ENCODE measurements around the gene SOSTDC1.
A peak's percentile ranks its signal among the peaks of the same experiment; 100 is the strongest.
"Not testable (repeated sequence)": the region's sequence is repeated elsewhere in the genome, so short reads cannot be mapped to it uniquely, and the experiment has no call there.

SOSTDC1 gene

DNA sequence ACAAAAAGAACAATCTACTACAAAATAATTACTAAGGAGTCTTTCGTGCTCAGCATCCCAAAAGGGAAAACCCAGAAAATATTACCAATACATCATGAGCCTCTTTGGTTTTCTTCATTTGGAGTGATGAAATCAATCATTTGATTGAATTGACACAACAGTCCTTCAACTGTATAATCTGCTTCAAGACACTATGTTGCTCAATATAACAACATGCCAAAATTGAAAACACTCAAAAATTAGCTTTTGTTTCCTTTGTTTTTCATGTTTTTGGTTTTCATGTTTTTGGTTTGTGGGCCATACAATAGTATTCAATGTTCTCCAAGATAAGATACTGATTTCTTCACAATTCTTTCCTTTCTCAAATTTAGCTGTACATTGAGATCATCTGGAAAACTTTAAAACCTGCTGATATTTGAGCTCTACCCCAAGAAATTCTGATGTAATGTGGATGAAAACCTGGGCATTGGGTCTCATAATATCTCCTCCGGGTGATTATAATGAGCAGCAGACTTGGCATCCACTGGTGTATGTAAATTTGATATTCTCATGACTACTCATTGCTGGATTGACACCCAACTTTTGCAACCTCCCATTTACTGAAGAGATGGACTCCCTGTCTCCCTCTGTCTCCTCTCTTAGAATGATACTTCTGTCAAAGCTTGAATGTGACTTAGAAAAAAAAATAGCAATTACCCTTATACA is 4.6 kb downstream of the SOSTDC1 start:
- no peak for DNase-seq

DNA sequence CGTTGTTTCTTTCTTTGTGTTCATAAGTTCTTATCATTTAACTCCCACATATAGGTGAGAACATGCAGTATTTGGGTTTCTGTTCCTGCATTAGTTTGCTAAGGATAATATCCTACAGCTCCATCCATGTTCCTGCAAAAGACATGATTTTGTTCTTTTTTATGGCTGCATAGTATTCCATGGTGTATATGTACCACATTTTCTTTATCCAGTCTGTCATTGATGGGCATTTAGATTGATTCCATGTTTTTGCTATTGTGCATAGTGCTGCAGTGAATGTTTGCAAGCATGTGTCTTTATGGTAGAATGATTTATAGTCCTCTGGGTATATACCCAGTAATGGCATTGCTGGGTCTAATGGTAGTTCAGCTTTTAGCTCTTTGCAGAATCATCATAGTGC is 9.2 kb downstream of the SOSTDC1 start:
- not testable (repeated sequence) for DNase-seq

DNA sequence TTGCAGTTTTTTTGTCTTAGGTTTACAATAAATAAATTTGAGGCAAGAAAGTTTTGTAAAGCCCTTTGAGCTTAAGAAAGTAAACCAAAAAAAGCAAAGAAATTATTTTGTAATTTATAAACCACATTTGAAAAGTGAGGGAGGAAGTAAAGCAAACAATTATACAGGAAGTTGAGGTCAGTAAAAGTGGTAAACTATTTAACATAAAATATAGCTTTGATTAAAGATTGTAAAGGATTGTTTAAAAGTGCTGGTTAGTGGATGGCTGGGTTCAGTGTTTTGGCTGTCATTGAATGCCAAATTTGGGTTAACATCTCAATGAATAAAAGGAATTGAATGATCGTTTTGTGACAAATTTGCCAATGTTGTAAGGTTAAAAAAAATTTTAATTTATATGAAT is 9.9 kb downstream of the SOSTDC1 start:
- DNase-seq = no peak

DNA sequence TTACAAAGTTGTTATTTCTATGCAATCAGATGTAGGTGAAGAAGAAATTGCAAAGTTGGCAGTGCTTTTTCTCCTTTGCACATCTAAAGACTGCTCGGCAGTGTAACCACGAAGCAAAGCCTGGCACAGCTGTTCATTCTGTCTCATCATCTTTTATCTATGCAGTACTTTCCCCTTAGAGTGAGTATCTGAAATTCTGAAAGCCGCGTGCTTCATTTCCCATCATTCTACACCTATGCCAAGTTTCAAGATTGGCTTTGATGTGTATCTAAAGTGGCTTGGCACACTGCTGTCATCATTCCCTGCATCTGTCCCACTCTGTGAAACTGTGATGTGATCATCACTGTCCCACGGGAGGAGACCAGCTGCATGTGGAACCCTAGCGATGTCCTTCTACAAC is 15.2 kb downstream of the SOSTDC1 start:
- DNase-seq = no peak

DNA sequence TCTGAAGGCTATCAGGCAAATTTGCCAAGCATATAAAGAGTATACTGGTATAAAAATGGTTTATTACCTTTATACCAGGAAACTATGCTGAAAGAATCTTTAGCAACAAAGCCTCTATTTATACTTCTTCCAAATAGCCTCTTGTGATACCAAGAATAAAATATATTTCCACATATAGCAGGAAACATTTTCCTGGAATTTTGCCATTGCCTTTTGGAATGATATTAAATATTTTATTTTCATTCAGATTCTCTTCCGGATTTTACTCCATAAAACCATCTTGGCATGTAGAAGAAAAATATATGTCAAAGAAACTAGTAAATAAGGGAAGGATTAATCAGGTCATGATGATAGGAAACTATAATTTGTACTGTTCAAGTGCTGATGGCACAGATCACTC is 17.7 kb downstream of the SOSTDC1 start:
- no peak for DNase-seq

DNA sequence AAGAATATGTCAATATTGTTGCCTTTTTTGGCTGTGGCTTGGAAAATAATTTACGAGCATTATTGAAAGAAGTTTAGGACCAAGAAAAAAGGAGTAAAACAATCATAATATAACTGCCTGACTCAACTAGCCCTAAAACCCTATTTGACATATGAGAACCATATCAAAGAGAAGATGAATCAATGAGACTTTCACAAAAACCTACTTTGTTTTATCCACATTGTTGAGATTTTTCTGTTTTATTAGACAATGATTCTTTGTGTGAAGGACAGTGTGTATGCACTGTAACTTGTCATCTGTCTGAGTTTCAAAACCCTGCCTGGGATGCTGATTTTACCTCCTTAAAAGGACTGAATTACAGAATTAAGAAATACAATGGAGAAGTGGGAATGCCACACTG is 19.0 kb downstream of the SOSTDC1 start:
- DNase-seq = no peak

DNA sequence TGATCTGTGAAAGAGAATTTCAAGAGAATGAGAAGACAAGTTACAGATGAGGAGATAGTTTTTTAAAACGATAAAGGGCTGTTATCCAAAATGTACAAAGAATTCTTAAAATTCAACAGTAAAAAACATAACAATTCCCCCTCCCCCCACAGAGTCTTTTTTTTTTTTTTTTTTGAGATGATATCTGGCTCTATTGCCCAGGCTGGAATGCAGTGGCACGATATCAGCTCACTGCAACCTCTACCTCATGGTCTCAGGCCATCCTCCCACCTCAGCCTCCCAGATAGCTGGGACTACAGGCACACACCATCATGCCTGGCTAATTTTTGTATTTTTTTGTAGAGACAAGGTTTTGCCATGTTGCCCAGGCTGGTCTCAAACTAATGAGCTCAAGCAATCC is 21.7 kb downstream of the SOSTDC1 start:
- not testable (repeated sequence) for DNase-seq

DNA sequence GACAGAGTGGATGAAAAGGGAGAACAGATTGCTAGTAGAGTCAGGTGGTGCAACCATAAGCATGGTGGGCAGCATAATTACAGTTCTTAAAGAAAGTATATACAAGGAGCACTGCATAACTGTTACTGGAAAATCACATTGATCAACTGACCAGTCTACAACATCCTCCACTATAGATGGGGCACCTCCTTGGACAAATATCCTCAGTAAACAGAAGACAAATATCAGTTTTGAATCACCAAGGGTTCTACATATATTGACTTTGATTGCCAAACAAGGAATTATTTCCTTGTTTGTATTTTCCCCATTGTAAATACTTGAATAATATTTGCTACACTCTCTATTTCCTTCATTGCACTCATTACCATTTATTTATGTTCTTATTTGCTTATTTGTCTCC is 26.6 kb downstream of the SOSTDC1 start:
- no peak for DNase-seq

DNA sequence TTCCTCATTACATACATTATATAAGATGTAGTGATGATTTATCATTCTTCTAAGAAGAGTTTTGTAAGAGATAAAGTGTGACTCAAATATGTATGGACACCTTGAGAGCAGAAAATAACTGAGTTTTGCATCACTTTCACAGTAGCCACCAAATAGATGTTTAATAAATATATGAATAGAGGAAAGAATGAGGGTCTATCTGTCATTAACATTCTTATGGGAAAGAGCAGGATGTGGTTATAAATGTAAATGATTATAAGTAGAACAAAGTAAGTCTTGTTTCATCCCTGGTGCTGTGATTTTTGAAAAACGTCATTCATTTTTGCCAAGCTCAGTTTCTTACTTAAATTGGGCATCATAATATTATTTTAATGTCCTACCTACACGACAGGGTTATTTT is 29.2 kb downstream of the SOSTDC1 start:
- DNase-seq = no peak

DNA sequence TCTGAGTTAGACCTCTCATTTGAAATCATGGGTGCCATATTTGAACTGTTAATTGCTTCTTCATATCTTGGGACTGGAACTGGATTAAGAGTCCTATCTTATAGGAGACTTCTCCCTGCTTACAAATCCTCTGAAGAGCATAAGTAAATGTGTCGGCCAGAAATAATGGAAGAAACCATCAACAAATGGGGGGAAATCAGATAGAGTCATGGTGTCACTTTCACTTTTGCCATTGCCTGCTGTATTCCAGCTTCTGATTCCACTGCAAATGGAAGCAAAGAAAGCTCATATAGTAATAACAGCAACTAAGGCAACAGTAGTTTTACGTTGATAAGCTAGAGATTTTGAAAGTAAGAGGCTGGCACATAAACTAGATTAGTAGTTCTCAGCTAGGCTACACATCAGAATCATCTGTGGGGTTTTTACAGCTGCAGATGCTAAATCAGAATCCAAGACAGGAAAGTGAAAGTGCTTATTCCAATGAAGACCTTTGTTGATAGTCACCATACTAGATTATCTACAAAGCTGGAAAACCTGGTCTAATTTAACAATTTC is 31.9 kb downstream of the SOSTDC1 start:
- no peak for DNase-seq

DNA sequence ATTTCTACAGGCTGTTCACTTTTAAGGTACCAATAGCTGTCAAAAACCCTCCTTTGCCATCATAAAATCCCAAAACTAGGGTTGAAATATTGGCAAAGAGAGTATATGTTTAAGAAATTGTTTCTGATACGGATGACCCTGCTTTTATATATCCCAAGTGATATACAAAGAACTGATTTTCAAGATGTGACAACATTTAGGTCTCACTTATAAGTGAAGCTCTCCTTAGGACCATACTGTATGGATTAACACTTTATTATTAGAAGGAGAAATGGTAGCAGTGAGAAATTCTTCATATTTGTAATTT is 33.2 kb downstream of the SOSTDC1 start:
- no peak for DNase-seq

DNA sequence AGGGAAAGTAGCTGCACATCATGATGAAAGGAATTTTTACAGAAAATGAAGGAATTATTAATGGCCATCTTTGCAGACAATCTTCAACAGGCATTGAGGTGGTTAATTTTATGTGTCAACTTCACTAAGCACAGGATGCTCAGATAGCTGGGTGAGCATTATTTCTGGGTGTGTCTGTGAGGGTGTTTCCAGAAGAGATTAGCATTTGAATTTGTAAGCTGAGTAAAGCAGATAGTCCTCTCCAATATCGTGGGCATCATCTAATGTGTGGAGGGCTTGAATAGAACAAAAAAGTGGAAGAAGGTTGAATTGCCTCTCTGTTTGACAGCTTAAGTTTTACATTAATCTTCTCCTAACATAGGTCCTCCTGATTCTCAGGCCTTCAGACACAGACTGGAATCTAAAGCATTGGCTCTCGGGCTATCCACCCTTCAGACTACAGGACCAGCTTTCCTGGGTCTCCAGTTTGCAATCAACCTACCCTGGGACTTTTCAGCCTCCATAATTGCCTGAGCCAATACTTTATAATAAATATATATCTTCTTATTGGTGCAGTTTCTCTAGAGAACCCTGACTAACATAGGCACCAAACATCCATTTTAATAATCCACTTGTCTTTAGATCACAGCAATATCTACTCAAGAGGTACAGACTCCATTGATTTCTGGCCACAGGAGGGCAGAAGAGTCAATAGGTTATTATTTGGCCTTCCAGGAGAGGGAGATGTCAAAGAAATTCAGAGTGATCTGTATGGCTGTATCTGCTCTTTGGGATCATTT is 33.7 kb downstream of the SOSTDC1 start:
- DNase-seq = no peak

DNA sequence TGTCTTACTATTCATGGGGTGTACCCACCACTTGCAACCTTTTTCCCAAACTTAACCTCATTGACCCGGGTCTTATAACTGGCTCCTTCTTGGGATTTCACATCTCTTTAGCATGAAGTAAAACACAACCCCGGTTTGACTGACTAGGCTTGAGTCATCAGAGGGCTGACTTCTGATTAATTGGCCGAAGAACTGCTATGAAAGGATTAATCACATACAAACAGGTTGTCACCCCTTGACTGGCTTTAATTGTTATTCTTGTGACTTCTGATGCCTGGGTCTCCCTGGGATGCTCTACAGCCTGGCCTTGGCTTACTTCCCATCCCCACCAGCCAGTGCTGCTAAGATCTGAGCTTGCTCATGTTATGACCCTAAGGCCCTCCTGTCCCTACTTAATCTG is 35.4 kb downstream of the SOSTDC1 start:
- DNase-seq = no peak

DNA sequence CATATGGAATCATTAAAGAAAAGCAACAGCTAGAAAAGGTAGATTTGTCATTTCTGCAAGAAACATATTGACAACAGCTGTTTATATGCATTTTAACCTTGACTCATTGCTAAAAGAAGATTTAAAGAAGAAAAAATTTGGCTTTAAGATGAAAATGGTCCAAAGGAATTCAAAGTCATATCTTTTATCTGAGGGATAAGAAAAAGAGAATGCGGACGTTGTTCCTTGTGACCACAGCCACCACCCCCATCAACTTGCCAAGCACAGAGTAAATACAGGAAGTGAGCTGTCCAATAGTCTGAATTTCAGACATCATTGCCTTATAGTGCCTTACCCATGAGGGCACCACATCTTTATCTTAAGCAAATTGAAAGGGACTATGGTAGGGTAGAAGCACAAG is 36.9 kb downstream of the SOSTDC1 start:
- DNase-seq = no peak

DNA sequence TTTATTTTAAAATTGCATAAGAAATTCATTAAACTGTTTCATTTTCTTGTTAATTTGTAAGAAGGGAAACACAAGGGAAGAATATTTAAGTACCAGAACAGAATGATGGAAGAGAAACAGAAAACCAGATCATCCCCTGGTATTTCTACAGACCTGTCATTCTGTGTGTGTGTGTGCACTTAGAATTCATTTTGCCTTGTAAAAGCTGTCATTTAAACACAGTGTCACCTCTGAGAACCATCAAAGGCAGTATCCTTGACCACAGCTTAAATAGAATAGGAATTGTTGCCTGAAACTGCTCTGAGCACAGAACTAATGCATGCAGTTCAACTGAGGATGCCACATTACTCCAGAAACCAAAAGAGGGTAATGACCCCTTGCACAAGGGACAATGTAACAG is 37.4 kb downstream of the SOSTDC1 start:
- no peak for DNase-seq

DNA sequence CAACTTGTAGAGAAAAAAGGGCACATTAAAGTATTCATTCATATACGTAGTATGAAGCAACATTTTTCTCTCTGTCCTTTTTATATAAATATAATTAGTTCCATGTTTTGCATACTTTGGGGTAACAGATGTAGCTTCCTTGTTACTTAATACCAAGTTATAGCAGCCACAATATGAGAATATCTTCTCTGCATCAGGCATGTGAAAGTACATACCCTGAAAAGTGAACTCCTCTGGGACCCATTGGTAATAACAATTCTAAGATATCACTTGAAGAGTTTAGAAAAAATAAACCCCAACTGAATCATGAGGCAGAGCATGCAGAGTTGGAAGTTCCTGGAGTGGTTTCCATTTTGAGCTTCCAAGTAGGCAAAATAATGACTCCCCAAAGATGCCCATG is 41.8 kb downstream of the SOSTDC1 start:
- DNase-seq = no peak

DNA sequence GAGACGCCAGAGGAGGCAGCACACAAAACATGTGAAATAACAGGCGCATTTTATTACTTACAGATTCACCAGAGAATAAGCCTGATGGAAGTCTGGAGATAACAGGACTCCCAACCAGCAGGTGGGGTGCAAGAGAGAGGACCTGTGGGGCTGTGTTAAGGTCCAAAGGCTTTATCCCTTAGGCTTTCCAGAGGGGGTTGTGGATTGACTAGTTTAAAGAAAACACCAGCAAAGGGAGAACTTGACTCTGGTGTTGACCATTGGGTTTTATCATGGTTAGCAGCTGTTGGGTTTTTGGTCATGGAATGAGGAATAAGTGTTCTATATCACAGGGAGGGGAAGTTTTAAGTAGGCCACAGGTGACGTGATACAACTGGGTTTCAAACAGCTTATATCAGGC is 42.6 kb downstream of the SOSTDC1 start:
- DNase-seq = no peak

DNA sequence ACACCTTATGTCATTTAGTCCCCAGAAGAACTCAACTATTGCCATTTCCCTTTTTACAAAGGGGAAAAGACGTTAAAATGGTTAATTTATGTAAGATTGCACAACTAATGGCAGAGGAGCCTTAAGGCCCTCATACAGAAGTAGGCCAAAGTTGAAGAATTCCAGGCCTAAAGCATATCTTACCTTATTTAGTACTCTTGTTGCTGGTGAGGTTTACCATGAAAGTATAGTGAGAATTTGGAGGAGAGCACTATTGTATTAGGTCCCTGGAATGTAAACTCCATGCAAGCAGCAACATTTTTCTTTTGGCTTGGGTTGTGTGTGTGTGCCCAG is 43.5 kb downstream of the SOSTDC1 start:
- DNase-seq = no peak

DNA sequence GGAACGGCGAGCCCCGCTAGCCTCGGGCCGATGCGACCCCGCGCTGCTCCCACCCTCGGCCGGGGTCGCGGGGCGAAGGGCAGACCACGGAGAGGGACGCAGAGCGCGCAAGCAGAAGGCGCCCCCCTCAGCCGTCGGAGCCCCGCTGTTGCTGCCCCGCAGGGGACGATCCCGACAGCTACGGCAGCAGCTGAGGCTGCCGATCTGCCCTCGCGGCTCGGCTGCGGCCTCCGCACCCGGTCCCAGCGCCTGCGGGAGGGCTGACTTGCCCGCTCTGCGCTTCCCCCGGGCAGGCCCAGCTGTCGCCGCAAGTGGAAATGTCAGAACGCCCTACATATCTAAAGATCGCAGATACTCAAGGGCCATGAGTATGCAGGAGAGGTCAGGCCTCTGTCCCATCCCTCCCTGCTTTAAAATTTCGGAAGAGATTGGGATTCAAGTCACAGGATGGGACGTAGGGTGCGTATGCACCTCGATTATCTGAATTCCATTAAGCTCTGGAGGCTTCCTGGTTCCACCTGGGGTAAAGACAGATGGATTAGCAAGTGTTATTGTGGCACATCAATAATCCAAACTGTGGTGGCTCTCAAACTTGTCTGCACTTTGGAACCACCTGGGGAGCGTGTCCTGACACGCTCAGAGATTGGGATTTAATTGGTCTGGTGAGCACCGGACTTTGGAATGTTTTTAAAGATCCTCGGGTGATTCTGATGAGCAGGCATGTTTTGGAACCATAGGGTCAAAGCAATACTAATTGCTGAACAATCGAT is 44.0 kb downstream of the SOSTDC1 start, which contains the start of gene CRPPA:
Gene CRPPA (minus strand): TSS at position 206 of the 770 bp plus-strand sequence. CDS start 216 bp downstream, outside the sequence.
- no peak for DNase-seq

DNA sequence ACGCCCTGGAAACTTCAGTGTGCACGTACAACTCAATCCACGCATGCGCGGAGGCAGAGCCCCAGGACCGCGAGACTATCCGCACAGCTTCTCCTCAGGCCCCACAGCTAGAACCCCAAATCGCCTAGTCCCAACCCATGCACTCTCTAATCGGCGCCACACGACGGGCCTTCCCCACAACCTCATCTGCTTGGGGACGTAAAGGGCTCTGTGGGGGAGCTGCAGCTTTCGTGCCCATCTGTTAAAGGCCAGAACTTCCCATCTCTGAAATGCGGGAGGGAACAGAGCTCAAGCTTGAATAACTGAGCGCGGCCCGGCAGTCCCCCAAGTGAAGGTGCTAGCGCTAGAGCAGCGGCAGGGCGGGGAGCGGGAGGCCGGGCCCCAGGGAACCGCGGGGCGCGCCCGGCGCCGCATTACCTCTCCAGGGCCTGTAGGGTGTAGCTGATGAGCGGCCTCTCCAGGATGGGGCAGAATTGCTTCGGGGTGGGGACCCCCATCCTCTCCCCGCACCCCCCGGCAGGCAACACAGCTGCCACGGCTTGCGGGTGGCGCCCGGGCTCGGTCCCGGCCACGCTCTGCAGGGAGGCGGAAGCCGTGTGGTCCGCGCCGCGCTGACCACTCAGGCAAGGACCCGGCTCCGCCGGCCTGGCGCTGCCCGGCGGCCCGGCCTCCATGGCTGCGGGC is 44.7 kb downstream of the SOSTDC1 start:
- peak; percentile 74 for DNase-seq

DNA sequence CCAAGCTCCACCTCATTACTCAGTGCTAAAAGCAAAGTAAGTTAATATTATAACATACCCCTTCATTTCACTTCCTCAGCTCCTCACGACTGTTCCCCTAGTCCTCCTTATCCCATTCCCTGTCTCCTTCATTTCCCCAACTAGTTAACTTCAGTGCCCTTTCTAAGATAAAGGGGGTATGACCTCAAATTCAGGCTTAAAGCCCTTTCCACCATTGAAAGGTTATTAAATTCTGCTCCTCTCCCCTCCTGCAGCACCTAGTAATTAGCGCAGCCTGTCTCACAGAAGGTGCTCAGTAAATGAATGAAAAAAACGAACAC is 45.2 kb downstream of the SOSTDC1 start:
- no peak for DNase-seq

DNA sequence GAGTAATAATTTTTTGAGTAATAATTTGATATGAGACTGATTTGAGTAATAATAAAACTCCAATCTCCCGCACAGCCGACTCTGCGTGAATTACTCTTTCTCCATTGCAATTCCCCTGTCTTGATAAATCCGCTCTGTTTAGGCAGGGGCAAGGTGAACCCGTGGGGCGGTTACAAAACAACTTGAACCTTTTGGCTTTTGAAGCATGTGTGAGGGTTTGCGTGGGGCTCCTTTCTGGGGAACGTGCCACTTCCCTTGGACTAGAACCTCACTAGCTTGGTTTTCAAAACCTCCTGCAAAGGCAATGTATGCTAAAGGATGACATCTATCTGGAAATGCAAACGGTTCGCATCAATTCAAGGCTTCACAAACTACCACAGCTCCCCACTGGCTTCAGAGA is 45.7 kb downstream of the SOSTDC1 start:
- DNase-seq = no peak

DNA sequence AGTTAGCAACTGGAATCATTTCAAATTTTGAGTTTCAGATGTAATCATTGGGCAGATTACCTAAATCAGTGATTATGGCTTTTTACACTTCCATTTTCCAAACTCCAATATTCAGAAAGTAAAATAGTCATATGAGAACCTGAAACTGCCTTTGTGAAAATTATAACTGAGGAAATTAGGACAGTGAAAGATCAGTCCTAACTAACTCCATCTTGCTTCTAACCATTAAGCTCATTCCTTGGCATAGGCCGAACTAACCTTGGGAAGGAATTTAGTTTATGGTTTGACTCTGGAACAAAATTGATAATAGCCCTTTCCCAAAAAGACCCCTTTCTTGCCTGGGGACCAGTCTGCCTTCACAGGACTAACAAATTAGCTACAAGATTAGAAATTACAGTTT is 46.4 kb downstream of the SOSTDC1 start:
- no peak for DNase-seq

Measured in T1000 (cell line).